Peyer's patch (tissue), 4 donors: Measurements from ENCODE around the gene VPS50. TPM values are rescaled to one million over a fixed set of nuclear protein-coding genes. Genes with fewer than 3 reads are reported as not detected.

Source experiments
- DNase-seq, 3 donors: peaks; one replicate each; pipeline ENCODE4 v3.0.0-alpha.2; 2017 to 2019
- H3K27ac ChIP-seq, 4 donors: fragments of 200-600 bp; sonication (generic); one replicate each; pipeline ENCODE4 v1.5.1; 2016 to 2019
- H3K27me3 ChIP-seq, 2 donors: fragments of 200-600 bp; sonication (generic); one replicate each; pipeline ENCODE4 v1.5.1; 2019
- H3K36me3 ChIP-seq, 3 donors: fragments of 200-600 bp; sonication (generic); one replicate each; pipeline ENCODE4 v1.5.1; 2016 to 2019
- H3K4me1 ChIP-seq, 4 donors: fragments of 200-600 bp; sonication (generic); one replicate each; pipeline ENCODE4 v1.5.1; 2016 to 2019
- H3K4me3 ChIP-seq, 4 donors: fragments of 200-600 bp; sonication (generic); 1 replicate in 3 of 4; 2 replicates in 1 of 4; pipeline ENCODE4 v1.5.1; 2016 to 2019; ENCODE audit warnings: mild to moderate bottlenecking in 1 of 4
- H3K9me3 ChIP-seq, 4 donors: fragments of 200-600 bp; sonication (generic); one replicate each; pipeline ENCODE4 v1.5.1; 2016 to 2019; ENCODE audit warnings: mild to moderate bottlenecking in 1 of 4
- POLR2A ChIP-seq, 2 donors: fragments of 450-650 bp; IDR thresholded peaks; one replicate each; pipeline ENCODE4 v1.5.1; 2017; ENCODE audit warnings: antibody characterized with exemption in 2 of 2, mild to moderate bottlenecking in 2 of 2, moderate library complexity in 2 of 2
- total RNA-seq, 4 donors: library from RNA; depleted of rRNA; stranded (reverse); fragments of >200 nt; gene quantifications; one replicate each; pipeline ENCODE4 v1.1.0, GENCODE V29; 2016
- TF ChIP-seq, protein P1 (sequence below), 6 experiments: fragments of 450-650 bp in 4 of 6; fragments of 200-600 bp in 2 of 6; sonication (generic) in 1 of 6; IDR thresholded peaks; one replicate each; pipeline ENCODE4 v1.5.1; 2017 to 2019; ENCODE audit warnings: antibody characterized with exemption in 6 of 6, mild to moderate bottlenecking in 3 of 6, moderate library complexity in 1 of 6

Gene VPS50
- total RNA-seq, 4 donors from 2014 or later = 16.1 to 28.9 (median 20.9) TPM

DNA sequence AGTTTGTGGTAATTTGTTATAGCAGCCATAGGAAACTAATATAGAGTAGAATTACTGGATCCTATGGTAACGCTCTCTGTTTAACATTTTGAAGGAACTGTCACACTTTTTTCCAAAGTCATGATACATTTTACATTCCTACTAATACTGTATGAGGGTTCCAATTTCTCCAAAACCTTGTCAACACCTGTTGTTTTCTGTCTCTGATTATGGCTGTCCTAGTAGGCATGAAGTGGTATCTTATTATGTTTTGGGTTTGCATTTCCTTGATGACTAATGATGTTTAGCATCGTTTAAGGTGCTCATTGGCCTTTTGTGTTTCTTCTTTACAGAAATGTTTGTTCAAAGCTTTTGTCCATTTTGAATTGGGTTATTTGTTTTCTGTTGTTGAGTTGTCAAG is 69.6 kb downstream of the VPS50 start:
- H3K27ac ChIP-seq = no peak overlapping the region
- peaks cover 0 to 4% (median 0%) of the 10 kb centered on the region in 3 donors for H3K36me3 ChIP-seq
- H3K4me3 ChIP-seq = no peak overlapping the region
- no peak for DNase-seq
- TF ChIP-seq POLR2A (IDR thresholded peaks at IDR 0.05) = no peak
- TF ChIP-seq, protein P1, sequence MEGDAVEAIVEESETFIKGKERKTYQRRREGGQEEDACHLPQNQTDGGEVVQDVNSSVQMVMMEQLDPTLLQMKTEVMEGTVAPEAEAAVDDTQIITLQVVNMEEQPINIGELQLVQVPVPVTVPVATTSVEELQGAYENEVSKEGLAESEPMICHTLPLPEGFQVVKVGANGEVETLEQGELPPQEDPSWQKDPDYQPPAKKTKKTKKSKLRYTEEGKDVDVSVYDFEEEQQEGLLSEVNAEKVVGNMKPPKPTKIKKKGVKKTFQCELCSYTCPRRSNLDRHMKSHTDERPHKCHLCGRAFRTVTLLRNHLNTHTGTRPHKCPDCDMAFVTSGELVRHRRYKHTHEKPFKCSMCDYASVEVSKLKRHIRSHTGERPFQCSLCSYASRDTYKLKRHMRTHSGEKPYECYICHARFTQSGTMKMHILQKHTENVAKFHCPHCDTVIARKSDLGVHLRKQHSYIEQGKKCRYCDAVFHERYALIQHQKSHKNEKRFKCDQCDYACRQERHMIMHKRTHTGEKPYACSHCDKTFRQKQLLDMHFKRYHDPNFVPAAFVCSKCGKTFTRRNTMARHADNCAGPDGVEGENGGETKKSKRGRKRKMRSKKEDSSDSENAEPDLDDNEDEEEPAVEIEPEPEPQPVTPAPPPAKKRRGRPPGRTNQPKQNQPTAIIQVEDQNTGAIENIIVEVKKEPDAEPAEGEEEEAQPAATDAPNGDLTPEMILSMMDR (IDR thresholded peaks at IDR 0.05) = no peak
- no peaks in the 10 kb centered on the region for H3K27me3 ChIP-seq
- H3K9me3 ChIP-seq = no peaks in the 10 kb centered on the region
- no peaks in the 10 kb centered on the region for H3K4me1 ChIP-seq

DNA sequence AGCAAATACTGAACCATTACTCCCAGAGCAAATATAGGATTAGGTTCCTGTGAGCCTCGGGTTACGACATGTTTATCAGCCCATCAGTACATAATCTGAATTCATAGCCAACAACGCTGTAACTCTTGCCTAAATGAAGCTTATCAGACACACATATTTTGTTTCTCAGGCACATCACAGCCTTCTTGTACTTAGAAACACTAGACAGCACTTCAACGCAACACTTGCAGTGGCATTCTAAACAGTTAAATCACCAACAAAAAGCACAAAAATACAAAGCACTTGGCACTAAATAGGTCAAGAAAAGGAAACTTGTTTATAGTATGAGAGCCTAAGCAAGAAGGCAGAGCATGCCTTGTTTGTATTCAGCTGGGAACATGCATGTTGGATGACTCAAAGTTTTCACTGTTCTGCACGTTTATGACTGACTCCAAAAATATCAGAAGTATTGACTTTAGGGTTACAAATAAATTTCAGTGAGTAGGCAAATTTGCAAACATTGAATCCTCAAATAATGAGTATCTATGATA is 75.0 kb downstream of the VPS50 start:
- no peak for DNase-seq
- peaks cover 0 to 4% (median 0%) of the 10 kb centered on the region in 3 donors for H3K36me3 ChIP-seq

DNA sequence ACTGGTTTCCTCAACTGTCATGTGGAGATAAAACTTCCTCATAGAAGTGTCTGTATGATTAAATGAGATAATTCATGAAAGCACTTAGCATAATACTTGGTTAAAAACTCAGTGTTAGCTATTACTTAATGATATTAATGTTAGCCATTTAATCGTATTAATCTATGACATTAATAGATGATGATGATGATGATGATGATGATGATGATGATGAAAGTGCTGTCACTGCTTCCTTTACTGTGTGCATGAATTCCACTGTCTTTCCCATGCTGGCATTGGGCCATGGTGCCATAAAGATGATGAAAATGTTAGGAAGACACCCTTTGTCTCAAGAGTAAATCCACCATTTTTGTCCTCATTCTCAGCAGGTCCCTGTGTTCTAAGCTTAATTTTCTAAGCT is 75.8 kb downstream of the VPS50 start:
- no peak for DNase-seq
- no peak overlapping the region for H3K4me3 ChIP-seq
- H3K27ac ChIP-seq = no peak overlapping the region
- H3K4me1 ChIP-seq = no peaks in the 10 kb centered on the region
- TF ChIP-seq, protein P1 (IDR thresholded peaks at IDR 0.05) = no peak
- TF ChIP-seq POLR2A (IDR thresholded peaks at IDR 0.05) = no peak
- no peaks in the 10 kb centered on the region for H3K9me3 ChIP-seq
- H3K36me3 ChIP-seq = peaks cover 0 to 8% (median 0%) of the 10 kb centered on the region in 3 donors
- H3K27me3 ChIP-seq = no peaks in the 10 kb centered on the region

More for the DNA sequence above, 75.0 kb downstream of the VPS50 start:
- Histone ChIP-seq H3K9me3 (no peaks in the 10 kb centered on the region), H3K27me3 (no peaks in the 10 kb centered on the region), H3K4me3 (no peak overlapping the region), H3K27ac (no peak overlapping the region), H3K4me1 (no peaks in the 10 kb centered on the region)
- TF ChIP-seq, protein P1 (IDR thresholded peaks at IDR 0.05) = no peak
- TF ChIP-seq POLR2A (IDR thresholded peaks at IDR 0.05) = no peak

DNA sequence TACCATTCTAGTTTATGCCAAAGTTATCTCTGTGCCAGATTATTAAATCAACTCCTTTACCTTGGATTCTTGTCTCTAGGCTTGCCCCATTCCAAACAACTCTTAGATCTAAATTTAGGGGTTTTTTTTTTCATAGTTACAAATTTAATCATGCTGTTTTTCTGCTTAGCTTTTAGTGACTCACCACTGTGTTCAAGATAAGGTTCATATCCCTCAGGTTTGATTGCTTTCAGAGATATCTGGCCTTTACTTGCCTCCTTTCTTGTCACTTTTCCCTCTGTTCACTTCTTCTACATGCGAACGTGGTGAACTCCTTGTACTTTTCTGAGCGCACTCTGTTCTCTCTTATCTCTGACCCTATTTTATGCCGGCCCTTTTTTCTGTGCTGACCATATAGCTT is 78.2 kb downstream of the VPS50 start:
- peaks cover 0 to 5% (median 0%) of the 10 kb centered on the region in 3 donors for H3K36me3 ChIP-seq
- no peak for DNase-seq
- H3K27me3 ChIP-seq = no peaks in the 10 kb centered on the region
- no peaks in the 10 kb centered on the region for H3K9me3 ChIP-seq
- no peak overlapping the region for H3K27ac ChIP-seq
- TF ChIP-seq, protein P1 (IDR thresholded peaks at IDR 0.05) = no peak
- TF ChIP-seq POLR2A (IDR thresholded peaks at IDR 0.05) = no peak
- no peaks in the 10 kb centered on the region for H3K4me1 ChIP-seq
- H3K4me3 ChIP-seq = no peak overlapping the region

DNA sequence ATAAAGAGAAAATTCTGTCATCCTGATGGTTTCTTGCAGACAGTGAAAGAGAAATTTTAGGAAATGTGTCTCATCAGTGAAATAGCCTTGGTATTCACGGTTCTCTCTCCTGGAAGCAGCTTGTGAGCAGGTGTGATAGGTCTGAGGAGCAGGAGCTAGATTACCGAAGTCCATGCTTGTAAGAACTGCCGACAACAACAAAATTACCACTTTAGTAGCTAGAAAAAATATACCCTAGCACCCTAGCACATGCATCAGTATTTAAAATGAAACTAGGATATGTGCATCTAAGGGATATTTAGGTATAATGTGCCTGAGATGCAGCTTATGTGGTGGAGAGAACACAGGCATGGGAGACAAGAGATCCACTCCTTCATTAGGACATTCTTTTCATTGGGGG is 82.3 kb downstream of the VPS50 start:
- Histone ChIP-seq H3K4me3 (no peak overlapping the region), H3K4me1 (no peaks in the 10 kb centered on the region), H3K9me3 (no peaks in the 10 kb centered on the region), H3K27me3 (no peaks in the 10 kb centered on the region), H3K36me3 (peaks cover 0 to 5% (median 0%) of the 10 kb centered on the region in 3 donors), H3K27ac (no peak overlapping the region)
- no peak for DNase-seq
- TF ChIP-seq POLR2A (IDR thresholded peaks at IDR 0.05) = no peak
- TF ChIP-seq, protein P1 (IDR thresholded peaks at IDR 0.05) = no peak

DNA sequence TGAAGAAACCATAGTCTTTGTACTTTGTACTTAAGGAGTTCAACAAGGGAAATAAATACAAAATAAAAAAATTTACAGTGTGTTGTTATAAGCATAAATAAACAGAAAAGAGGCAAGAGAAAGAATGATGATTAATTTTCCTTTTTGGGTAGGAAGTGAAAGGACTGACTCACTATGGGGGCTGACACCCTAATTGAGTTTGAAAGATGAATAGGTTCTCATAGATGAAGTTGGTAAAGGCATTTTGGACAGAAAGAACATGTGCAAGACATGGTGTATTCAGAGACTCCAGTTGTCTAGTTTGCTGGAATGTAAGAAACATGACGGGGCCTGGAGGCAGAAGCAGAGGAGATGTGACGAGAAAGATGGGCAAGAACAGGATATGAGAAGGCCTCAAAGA is 83.7 kb downstream of the VPS50 start:
- TF ChIP-seq POLR2A (IDR thresholded peaks at IDR 0.05) = no peak
- TF ChIP-seq, protein P1 (IDR thresholded peaks at IDR 0.05) = no peak
- Histone ChIP-seq H3K36me3 (peaks cover 0 to 10% (median 0%) of the 10 kb centered on the region in 3 donors), H3K4me1 (no peaks in the 10 kb centered on the region), H3K4me3 (no peak overlapping the region), H3K27ac (no peak overlapping the region), H3K9me3 (no peaks in the 10 kb centered on the region), H3K27me3 (no peaks in the 10 kb centered on the region)
- no peak for DNase-seq
